Kidney (tissue), 14 donors: ENCODE measurements around the gene STMND1. TPM values are rescaled to one million over a fixed set of nuclear protein-coding genes. Genes with fewer than 3 reads are reported as not detected.

Experiments
- DNase-seq, 5 donors: peaks; one replicate each; pipeline ENCODE4 v3.0.0-alpha.2; 2013 to 2020
- FAIRE-seq: peaks from 2 replicates; lab custom pipeline; 2012; peaks lifted over from hg19 to GRCh38; lab: Jason Lieb, UNC
- H3K27ac ChIP-seq, 2 donors: one replicate each; pipeline ENCODE4 v1.7.0; 2013; ENCODE audit warnings: low read depth in 2 of 2, low read length in 2 of 2, inconsistent platforms in 1 of 2
- H3K27me3 ChIP-seq: one replicate; pipeline ENCODE4 v1.7.1; 2013; ENCODE audit warnings: low read length, inconsistent platforms; ENCODE audit not compliant: control insufficient read depth, insufficient read depth
- H3K36me3 ChIP-seq, 3 donors: one replicate each; pipeline versions ENCODE4 v1.7.0 to v1.7.1; 2013; ENCODE audit warnings: low read length in 3 of 3, control low read depth in 1 of 3, inconsistent platforms in 1 of 3; ENCODE audit not compliant: insufficient read depth in 3 of 3, control insufficient read depth in 2 of 3
- H3K4me1 ChIP-seq, 3 donors: one replicate each; pipeline versions ENCODE4 v1.7.0 to v1.7.1; 2013; ENCODE audit warnings: low read length in 3 of 3, inconsistent platforms in 1 of 3, low read depth in 1 of 3; ENCODE audit not compliant: control insufficient read depth in 2 of 3, insufficient read depth in 2 of 3
- H3K4me3 ChIP-seq, 3 donors: one replicate each; pipeline versions ENCODE4 v1.7.0 to v1.8.1; 2013; ENCODE audit warnings: low read length in 3 of 3, control low read depth in 1 of 3, inconsistent platforms in 1 of 3
- H3K9ac ChIP-seq, 3 donors: one replicate each; pipeline versions ENCODE4 v1.7.0 to v1.7.1; 2013; ENCODE audit warnings: low read length in 3 of 3, control low read depth in 1 of 3, inconsistent platforms in 1 of 3
- H3K9me3 ChIP-seq, 3 donors: one replicate each; pipeline versions ENCODE4 v1.7.0 to v1.7.1; 2013; ENCODE audit warnings: low read length in 3 of 3, control low read depth in 1 of 3, inconsistent platforms in 1 of 3; ENCODE audit not compliant: control insufficient read depth in 2 of 3, insufficient read depth in 1 of 3
- intact Hi-C: fragments of 100-400 bp; cut with DNase I; formaldehyde crosslinking; loops from one replicate; pipeline ENCODE4 v1.11.1; 2022
- polyA plus RNA-seq: library from polyadenylated mRNA; stranded (reverse); fragments of 350-450 nt; fragmentation: Illumina TruSeq; extraction: RNeasy Lipid Tissue Mini Kit (QIAGEN cat#74804); gene quantifications from one replicate; pipeline ENCODE4 v1.2.3, GENCODE V29; 2014; ENCODE audit warnings: low read depth, low replicate concordance; ENCODE audit not compliant: insufficient read depth
- total RNA-seq: library from RNA; stranded (reverse); fragmentation: NEBNext Ultra II Directional; extraction: Animal tissue kit (Norgen Biotek cat#: 25700); gene quantifications from one replicate; pipeline ENCODE4 v1.2.1, GENCODE V29; 2021
- TF ChIP-seq, protein P1 (sequence below): IDR thresholded peaks from 3 replicates; pipeline ENCODE4 v1.5.1; 2012; ENCODE audit warnings: mild to moderate bottlenecking, moderate library complexity, borderline replicate concordance; ENCODE audit not compliant: insufficient read depth; ENCODE audit errors: extremely low read depth
- donor health status: control.
- donor health status: control.
- donor health status: control.
- donor health status: control.
- donor health status: control.
- donor health status: DM: yes; HTN: yes; CAD: no.
- donor health status: Normal renal cell carcinoma (clear cell type).

Gene STMND1
- total and polyA plus RNA-seq, 2 donors from 2014 or later = not detected

DNA sequence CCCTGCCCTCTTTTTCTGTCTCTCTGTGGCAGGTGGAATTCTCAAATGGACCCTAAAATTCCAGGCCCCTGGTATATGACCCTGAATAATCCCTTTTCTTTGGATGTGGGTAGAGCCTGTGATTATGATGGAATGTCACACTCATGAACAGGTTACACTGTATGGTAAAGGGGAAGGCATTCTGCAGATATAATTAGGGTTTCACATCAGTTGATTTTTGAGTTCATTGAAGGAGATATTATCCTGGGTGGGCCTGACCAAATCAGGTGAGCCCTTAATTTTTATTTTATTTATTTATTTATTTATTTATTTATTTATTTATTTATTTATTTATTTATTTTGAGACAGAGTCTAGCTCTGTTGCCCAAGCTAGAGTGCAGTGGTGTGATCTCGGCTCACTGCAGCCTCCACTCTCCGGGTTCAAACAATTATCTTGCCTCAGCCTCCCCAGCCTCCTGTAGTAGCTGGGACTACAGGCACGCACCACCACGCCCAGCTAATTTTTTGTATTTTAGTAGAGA is 13.7 kb upstream of the STMND1 start:
- H3K9ac ChIP-seq = no peak overlapping the region
- TF ChIP-seq, protein P1, sequence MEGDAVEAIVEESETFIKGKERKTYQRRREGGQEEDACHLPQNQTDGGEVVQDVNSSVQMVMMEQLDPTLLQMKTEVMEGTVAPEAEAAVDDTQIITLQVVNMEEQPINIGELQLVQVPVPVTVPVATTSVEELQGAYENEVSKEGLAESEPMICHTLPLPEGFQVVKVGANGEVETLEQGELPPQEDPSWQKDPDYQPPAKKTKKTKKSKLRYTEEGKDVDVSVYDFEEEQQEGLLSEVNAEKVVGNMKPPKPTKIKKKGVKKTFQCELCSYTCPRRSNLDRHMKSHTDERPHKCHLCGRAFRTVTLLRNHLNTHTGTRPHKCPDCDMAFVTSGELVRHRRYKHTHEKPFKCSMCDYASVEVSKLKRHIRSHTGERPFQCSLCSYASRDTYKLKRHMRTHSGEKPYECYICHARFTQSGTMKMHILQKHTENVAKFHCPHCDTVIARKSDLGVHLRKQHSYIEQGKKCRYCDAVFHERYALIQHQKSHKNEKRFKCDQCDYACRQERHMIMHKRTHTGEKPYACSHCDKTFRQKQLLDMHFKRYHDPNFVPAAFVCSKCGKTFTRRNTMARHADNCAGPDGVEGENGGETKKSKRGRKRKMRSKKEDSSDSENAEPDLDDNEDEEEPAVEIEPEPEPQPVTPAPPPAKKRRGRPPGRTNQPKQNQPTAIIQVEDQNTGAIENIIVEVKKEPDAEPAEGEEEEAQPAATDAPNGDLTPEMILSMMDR = no peak
- DNase-seq (no peak), FAIRE-seq (no peak)
- no peaks in the 10 kb centered on the region for H3K9me3 ChIP-seq
- H3K27ac ChIP-seq = no peak overlapping the region
- H3K27me3 ChIP-seq = no peaks in the 10 kb centered on the region
- H3K4me3 ChIP-seq = no peak overlapping the region
- no peaks in the 10 kb centered on the region for H3K36me3 ChIP-seq
- no peaks in the 10 kb centered on the region for H3K4me1 ChIP-seq
- intact Hi-C loops = no loop called here

DNA sequence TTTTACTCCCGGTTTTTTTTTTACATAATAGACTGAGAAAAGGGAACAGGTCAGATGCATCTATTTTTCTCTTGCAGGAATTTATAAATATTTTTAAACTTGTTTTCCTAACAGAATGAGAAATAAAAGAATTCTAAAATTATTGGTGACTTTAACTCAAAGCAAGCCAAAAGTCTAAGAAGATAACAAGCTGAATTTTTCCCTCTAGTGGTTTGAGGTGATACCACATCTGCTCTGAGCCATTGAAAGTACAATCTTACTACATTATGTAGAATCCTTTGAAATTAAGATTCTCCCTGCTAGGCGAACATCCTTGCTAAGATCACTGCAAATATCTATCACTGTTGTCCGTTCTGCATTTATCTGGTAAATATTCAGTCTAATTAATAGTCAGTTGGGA is 10.7 kb upstream of the STMND1 start:
- Histone ChIP-seq H3K36me3 (no peaks in the 10 kb centered on the region), H3K27ac (no peak overlapping the region), H3K9ac (no peak overlapping the region), H3K4me1 (no peaks in the 10 kb centered on the region), H3K27me3 (no peaks in the 10 kb centered on the region), H3K4me3 (no peak overlapping the region), H3K9me3 (no peaks in the 10 kb centered on the region)
- intact Hi-C loops = no loop called here
- TF ChIP-seq, protein P1 = no peak
- DNase-seq (no peak), FAIRE-seq (no peak)

DNA sequence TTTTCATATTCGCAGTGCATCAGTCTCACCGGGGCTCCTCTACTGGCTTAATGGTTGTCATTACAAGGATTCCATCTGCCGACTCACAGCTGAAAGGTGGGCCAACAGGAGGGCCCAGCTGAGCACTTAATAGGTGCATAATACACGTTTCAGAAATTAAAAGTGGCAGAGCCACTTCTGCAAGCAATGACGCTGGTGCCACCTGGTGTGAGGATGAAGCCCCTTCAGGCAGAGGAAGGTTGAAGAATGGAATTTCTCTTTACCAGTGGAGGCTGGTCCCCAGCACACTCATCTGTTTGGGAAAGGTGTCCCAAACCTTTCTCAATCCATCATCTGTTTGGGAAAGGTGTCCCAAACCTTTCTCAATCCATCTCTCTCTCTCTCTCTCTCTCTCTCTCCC is 8.2 kb upstream of the STMND1 start:
- no peak for FAIRE-seq
- intact Hi-C loops = no loop called here
- no peak overlapping the region for H3K9ac ChIP-seq

More for the DNA sequence above, 8.2 kb upstream of the STMND1 start:
- no peaks in the 10 kb centered on the region for H3K9me3 ChIP-seq
- TF ChIP-seq, protein P1 = no peak
- H3K27ac ChIP-seq = no peak overlapping the region
- no peaks in the 10 kb centered on the region for H3K36me3 ChIP-seq
- H3K4me1 ChIP-seq = no peaks in the 10 kb centered on the region
- H3K27me3 ChIP-seq = no peaks in the 10 kb centered on the region
- H3K4me3 ChIP-seq = no peak overlapping the region
- DNase-seq = peak in 1 of 5 donors; percentile 14
